SK-N-MC (cell line): ENCODE results near the gene CRABP2.

Experiments used
- DNase-seq: peaks from one replicate; pipeline ENCODE4 v3.0.0-alpha.2; 2011; ENCODE audit warnings: low read depth, low spot score
- H3K27ac ChIP-seq: fragments of 200-600 bp; sonication (generic); 2 replicates; pipeline ENCODE4 v1.5.1; 2016; ENCODE audit warnings: mixed run types
- H3K36me3 ChIP-seq: fragments of 200-600 bp; sonication (generic); 2 replicates; pipeline ENCODE4 v1.6.1; 2017; ENCODE audit warnings: antibody characterized with exemption, low read length, mixed read lengths; ENCODE audit not compliant: insufficient read depth
- H3K4me3 ChIP-seq: fragments of 200-600 bp; sonication (generic); 2 replicates; pipeline ENCODE4 v1.5.1; 2016
- H3K9ac ChIP-seq: fragments of 200-600 bp; sonication (generic); 2 replicates; pipeline ENCODE4 v1.8.0; 2017; ENCODE audit warnings: mixed run types, mixed read lengths; ENCODE audit not compliant: insufficient read length
- H3K9me3 ChIP-seq: fragments of 200-600 bp; sonication (generic); 2 replicates; pipeline ENCODE4 v1.6.1; 2017; ENCODE audit warnings: low read depth, mild to moderate bottlenecking, antibody characterized with exemption, low read length, moderate library complexity, mixed read lengths
- EZH2 ChIP-seq: fragments of 200-600 bp; sonication (generic); IDR thresholded peaks from one replicate; pipeline ENCODE4 v1.6.1; 2017; ENCODE audit warnings: antibody characterized with exemption
- FOXP2 ChIP-seq: optimal IDR thresholded peaks from 2 replicates; pipeline ENCODE3; 2011; ENCODE audit warnings: mild to moderate bottlenecking, moderate library complexity; ENCODE audit not compliant: insufficient read depth; ENCODE audit errors: extremely low read length, control extremely low read depth
- POLR2AphosphoS5 ChIP-seq: IDR thresholded peaks from 2 replicates; pipeline ENCODE4 v1.6.1; 2012; ENCODE audit warnings: mild to moderate bottlenecking, low read depth, low read length, borderline replicate concordance

The CRABP2 gene

GRCh38 chr1:156705321-156705917 lies at the start of gene CRABP2:
TSS of gene CRABP2 (minus strand) at chr1:156705583. CDS start at chr1:156705446, 137 bp downstream.
- no peak for DNase-seq

DNA sequence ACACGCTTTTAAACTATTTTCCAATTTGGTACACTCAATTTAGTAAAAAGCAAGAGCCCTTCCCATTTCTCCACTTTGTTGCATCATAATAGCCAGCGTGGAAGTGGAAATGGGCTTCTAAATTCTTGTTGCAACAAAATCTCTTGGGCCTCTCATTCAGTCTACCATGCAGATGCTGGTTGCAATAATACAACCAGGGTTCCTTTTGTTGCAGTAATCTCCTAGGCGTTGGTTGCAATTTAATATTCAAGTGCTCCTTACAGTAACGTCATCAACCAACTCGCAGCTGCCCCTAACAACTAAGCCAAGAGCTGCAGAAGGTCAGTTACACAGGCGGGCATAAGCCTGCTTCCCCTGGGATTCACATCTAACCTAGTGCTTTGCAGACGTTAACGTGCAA lies 48.8 kb upstream of the CRABP2 start:
- DNase-seq: no peak
- TF ChIP-seq FOXP2: no peak
- TF ChIP-seq EZH2: no peak
- TF ChIP-seq POLR2AphosphoS5: no peak
- Histone ChIP-seq H3K27ac (no peak overlapping the region), H3K9ac (no peak overlapping the region), H3K36me3 (peaks cover 2% of the 10 kb centered on the region; the same call in 1 of the 2 replicates), H3K4me3 (no peak overlapping the region), H3K9me3 (no peaks in the 10 kb centered on the region)

More at GRCh38 chr1:156705321-156705917, at the start of gene CRABP2:
- Histone ChIP-seq H3K36me3 (no peaks in the 10 kb centered on the region), H3K9me3 (no peaks in the 10 kb centered on the region), H3K27ac (no peak within 1 kb of the TSS), H3K4me3 (peak within 1 kb of the TSS; percentile 71), H3K9ac (no peak within 1 kb of the TSS)
- no peak for TF ChIP-seq POLR2AphosphoS5
- no peak for TF ChIP-seq EZH2
- TF ChIP-seq FOXP2: no peak

DNA sequence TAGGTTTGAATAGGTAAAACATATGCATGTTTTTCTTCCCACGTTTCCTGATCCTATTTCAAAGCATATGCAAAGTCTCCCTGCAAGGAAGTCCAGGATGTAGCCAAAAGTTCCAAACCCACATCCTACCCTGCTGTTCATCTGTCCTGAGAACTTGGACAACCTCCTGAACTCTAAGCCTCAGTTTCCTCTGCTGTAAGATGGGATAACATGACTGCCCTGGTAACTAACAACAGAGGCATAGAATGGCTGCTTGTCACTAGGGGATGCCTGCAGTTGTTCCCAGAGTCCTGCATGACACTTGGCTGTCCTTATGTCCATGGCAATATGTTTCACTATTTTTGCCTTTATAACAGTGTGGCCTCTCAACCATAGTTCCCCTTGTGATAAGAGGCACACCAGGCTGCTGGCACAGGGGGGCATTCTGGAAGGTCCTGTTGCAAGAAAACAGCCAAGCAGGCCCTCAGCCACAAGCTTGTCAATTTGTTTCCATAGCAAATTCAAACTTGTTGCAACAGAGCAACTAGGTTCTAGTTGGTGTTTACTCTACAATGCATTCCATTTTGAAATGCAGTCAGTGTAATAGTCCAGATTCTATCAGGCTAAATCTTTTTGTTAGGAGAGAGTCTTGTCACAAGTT lies 47.6 kb upstream of the CRABP2 start:
- Histone ChIP-seq H3K36me3 (peaks cover 2% of the 10 kb centered on the region; the same call in 1 of the 2 replicates), H3K4me3 (peak overlapping the region; percentile 99), H3K9me3 (no peaks in the 10 kb centered on the region), H3K9ac (peak overlapping the region; percentile 99), H3K27ac (peak overlapping the region; percentile 49; the same call in 1 of the 2 replicates)
- DNase-seq: no peak
- no peak for TF ChIP-seq FOXP2
- no peak for TF ChIP-seq EZH2
- no peak for TF ChIP-seq POLR2AphosphoS5

DNA sequence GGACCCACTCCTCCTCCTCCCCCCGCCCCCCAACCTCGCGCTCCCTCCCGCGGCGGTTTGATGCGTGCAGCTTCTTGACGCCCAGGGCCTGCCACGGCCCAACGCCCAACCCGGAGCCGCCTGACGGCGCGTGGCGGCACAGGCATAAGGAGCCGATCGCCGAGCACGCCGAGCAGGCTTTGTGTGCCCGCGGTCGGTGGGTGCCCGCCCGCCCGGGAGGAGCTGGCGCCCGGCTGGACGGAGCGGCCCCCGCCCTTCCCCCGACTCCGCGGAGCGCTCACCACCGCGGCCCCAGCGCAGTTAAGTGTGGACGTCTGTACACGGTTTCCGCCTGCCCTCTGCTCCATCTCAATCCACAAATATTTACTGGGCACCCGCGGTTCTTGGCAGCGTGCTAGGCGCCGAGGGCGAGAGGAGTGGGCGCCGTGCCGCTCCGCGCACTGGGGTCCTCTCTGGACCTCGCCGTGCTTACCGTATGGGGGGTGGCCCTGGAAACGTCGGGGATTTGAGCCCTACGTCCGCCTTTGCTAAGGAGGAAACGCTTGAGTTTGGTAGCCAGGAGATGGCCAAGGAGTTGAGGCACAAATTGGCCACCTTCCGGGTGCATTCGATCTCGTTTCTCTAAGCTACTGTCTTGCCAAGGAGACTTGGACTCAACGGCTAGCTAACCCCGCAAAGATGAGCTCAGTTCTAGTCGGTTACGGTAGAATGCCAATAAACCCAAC lies 46.5 kb upstream of the CRABP2 start:
- DNase-seq: peak; percentile 77
- TF ChIP-seq POLR2AphosphoS5 (peak; percentile 40; the same call in 1 of the 2 replicates), EZH2 (no peak)
- H3K4me3 ChIP-seq: peak overlapping the region; percentile 99
- H3K9ac ChIP-seq: peak overlapping the region; percentile 99
- peak overlapping the region; percentile 94 for H3K27ac ChIP-seq
- H3K36me3 ChIP-seq: peaks cover 2% of the 10 kb centered on the region; the same call in 1 of the 2 replicates
- H3K9me3 ChIP-seq: no peaks in the 10 kb centered on the region

DNA sequence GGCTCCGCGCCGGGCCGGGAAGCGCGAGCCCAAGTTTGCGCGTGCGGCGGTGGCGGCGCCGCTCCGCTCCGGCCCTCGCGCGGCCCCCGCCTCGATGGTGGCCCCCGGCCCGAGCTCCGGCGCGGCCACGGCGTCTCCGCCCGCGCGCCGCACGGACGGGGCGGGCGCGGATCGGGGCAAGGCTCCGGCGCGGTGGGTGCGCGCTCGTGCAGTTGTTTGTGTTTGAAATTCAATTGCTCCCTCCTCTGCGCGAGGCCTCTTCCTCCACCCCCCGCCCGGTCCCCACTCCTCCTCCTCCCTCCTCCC lies 46.0 kb upstream of the CRABP2 start, which contains the start of gene HDGF:
Gene HDGF (minus strand): TSS at position 225 of the 306 bp plus-strand sequence. CDS start 246 bp downstream, outside the sequence.
- Histone ChIP-seq H3K4me3 (peak within 1 kb of the TSS; percentile 99), H3K36me3 (peaks cover 2% of the 10 kb centered on the region; the same call in 1 of the 2 replicates), H3K9me3 (no peaks in the 10 kb centered on the region), H3K27ac (peak within 1 kb of the TSS; percentile 94), H3K9ac (peak within 1 kb of the TSS; percentile 99)
- DNase-seq: no peak
- TF ChIP-seq POLR2AphosphoS5 (no peak), FOXP2 (no peak), EZH2 (no peak)

DNA sequence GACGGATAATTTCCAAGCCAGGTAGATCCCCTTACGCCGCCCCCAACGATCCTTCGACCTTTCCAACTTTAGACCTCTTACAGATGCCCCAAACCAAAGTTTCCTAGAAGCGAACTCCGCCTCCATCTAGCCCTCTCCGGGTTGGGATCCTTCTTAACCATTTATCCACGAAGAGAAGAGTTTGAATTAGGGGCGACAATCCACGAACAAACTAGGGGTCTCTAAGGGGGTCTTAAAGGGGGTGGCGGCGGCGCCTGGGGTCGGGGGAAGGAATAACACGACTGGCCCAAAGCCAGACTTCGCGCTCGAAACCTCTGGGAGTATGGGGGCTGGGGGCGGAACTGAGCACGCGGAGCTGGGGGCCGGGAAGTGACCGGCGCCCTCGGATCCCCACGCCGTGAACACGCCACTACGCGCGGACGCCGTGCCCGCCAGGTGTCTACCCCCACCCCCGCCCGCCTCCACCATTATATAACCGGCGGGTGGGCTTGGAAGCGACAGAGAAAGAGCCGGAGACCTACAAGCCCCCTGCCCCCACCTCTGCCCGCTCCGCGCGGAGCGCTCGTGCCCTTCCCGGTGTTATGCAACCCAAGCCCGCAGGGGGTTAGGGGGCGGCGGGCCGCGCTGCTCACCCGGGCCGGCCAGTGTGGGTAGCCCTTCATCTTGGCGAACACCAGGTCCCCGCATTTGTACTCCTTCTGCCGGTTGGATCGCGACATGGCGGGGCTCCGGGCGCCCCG lies 45.5 kb upstream of the CRABP2 start:
- peaks cover 8% of the 10 kb centered on the region for H3K36me3 ChIP-seq
- DNase-seq: no peak
- TF ChIP-seq POLR2AphosphoS5: no peak
- no peak for TF ChIP-seq EZH2
- TF ChIP-seq FOXP2: no peak

DNA sequence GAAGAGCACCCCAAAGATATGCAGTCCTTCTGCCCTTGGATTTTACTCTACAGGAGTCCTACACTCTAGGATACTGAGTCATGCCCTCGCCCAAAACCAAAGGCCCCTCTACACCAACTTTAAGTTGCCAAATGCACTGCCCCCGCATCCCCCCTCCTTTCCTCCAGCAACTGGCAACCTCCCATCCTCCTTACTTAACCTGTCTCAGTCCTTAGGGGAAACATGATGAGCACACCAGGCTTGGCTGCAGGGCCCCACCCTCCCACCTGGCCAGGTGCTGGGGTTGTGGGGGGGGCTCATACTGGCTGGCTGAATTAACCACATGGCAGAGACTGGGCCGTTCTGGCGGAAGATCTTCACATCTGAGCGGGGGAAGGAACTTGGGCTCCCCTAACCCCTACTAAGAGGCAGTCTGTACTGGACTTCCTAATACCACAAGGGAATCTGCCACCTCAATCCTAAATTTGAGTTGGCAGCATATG lies 44.8 kb upstream of the CRABP2 start:
- peaks cover 14% of the 10 kb centered on the region for H3K36me3 ChIP-seq
- peak overlapping the region; percentile 99 for H3K4me3 ChIP-seq
- H3K27ac ChIP-seq: peak overlapping the region; percentile 90
- H3K9ac ChIP-seq: peak overlapping the region; percentile 95
- no peaks in the 10 kb centered on the region for H3K9me3 ChIP-seq
- TF ChIP-seq FOXP2 (no peak), POLR2AphosphoS5 (no peak), EZH2 (no peak)
- DNase-seq: no peak

More for the DNA sequence above, 45.5 kb upstream of the CRABP2 start:
- H3K9ac ChIP-seq: peak overlapping the region; percentile 95
- peak overlapping the region; percentile 90 for H3K27ac ChIP-seq
- peak overlapping the region; percentile 99 for H3K4me3 ChIP-seq
- H3K9me3 ChIP-seq: no peaks in the 10 kb centered on the region

- Histone ChIP-seq H3K36me3 (peaks cover 21% of the 10 kb centered on the region), H3K9ac (peak overlapping the region; percentile 95)
- no peak for TF ChIP-seq FOXP2
- TF ChIP-seq POLR2AphosphoS5: no peak
- no peak for TF ChIP-seq EZH2
Measured at GRCh38 chr1:156749419-156750118, 44.2 kb upstream of the CRABP2 start.

More at GRCh38 chr1:156749419-156750118, 44.2 kb upstream of the CRABP2 start:
- peak overlapping the region; percentile 99 for H3K4me3 ChIP-seq
- no peak for DNase-seq
- H3K27ac ChIP-seq: peak overlapping the region; percentile 90
- no peaks in the 10 kb centered on the region for H3K9me3 ChIP-seq
